IPS-NIHi11 (cell line): ENCODE measurements around the gene PIK3R4.

ENCODE experiments used
- DNase-seq: peaks from one replicate; pipeline ENCODE4 v3.0.0; 2012; ENCODE audit warnings: mixed read lengths, low spot score

The PIK3R4 gene

DNA sequence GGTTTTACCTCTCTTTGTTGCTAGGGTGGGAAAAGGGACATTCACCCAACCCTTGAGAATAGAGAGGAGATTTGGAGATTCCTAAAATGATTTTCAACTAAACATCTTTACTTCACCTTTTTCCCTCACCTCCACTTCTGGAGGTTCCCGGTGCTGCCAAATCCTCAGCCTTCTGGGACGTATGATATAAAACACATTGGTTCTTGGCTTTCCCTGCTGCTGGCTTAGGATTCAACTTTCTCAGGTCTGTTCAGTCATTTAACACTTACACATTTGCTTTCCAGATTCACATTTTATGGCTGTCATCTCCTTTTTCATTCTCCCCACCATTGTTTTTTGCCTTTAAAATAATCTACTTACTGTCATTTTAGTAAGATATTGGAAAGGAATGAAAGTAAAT is 106.6 kb downstream of the PIK3R4 start:
- DNase-seq, result no peak

DNA sequence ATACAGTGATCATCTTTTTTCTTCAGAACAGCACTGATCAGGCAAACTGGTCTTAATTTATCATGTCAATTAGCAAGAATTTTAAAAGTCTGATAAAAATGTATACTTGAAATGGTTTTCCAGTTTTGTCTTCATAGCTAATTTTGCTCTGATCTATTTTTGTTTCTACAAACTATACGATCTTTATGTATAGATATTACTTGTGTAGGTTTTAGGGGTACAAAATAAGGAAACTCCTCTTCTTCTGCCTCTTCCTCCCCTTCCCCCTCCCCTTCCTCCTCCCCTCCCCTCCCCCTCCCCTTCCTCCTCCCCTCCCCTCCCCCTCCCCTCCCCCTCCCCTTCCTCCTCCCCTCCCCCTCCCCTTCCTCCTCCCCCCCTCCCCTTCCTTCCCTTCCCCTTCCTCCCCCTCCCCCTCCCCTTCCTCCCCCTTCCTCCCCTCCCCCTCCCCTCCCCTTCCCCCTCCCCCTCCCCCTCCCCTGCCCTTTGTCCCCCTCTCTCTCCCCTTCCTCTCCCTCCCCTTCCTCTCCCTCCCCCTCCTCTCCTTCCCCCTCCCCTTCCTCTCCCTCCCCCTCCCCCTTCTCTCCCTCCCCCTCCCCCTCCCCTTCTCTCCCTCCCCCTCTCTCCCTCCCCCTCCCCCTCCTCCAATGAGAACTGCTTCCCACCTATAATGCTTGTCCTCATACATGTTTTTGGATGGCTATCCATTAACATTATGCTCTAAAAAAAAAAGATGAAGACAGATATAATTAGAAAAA is 110.0 kb downstream of the PIK3R4 start:
- no peak for DNase-seq

DNA sequence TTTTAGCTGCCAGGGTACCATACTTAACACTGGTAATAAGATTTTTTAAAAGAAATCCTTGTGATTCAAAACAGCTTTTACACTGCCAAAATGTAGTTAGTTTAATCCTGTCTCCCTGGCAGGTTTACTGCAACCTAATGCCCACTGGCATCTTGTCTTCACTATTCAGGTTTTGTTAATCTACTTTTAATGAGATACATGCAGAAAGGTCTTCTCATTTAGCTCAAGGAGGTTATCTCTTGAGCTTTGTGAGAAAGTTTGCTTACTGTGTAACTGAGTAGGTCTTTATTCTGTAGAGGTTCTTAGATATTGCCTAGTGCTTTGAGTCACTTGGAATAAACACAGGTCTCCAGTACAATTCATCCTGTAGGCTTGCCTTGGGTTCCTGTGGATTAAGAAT is 110.7 kb downstream of the PIK3R4 start:
- DNase-seq, result no peak

DNA sequence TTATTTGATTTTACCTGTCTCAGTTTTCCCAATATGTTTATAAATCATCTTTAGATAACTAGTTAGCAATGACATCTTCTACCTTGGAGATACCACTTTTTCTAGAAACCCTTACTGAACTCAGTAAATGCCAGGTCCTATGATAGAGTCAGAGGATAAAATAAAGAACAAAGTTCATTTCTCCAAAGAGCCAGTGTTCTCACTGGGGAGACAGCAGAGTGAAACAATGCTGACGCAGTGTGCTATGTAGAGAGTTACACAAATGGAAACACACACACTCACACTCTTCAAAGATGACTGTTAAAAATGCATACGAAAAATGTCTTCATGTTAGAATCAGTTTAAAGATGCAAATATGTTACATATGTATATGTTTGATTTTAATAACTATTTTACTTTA is 111.3 kb downstream of the PIK3R4 start:
- no peak for DNase-seq
